Gastroesophageal sphincter (tissue), 3 donors: Measurements from ENCODE around the gene GNG3.

Experiments
- POLR2A ChIP-seq, 2 donors: fragments of 450-650 bp; IDR thresholded peaks; one replicate each; pipeline ENCODE4 v1.6.1; 2017; ENCODE audit warnings: antibody characterized with exemption in 2 of 2, mild to moderate bottlenecking in 2 of 2, moderate library complexity in 1 of 2
- TF ChIP-seq, protein P1 (sequence below), 4 experiments: fragments of 200-600 bp in 2 of 4; fragments of 450-650 bp in 2 of 4; sonication (generic) in 1 of 4; IDR thresholded peaks; one replicate each; pipeline ENCODE4 v1.5.1; 2017 to 2019; ENCODE audit warnings: antibody characterized with exemption in 4 of 4, mild to moderate bottlenecking in 2 of 4, moderate library complexity in 2 of 4

DNA sequence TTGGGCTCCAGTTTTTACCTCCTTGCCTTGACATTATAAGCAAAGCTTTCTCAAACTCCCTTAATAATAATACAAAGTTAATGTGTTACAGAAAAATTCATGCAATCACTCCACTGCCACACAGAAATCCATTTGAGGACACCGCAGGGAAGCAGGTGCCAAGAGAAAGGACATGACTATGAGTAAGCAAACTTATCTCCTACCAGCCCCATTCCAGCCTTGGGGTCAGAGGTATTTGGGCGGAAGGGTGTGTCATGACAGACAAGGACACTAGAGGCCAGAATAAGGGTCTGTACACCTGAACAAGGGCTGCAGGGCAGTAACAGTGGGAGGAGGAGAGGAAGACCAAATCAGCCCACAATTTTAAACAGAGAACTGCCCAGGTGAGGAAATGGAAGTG, 5.9 kb downstream of the GNG3 start:
- TF ChIP-seq, protein P1, sequence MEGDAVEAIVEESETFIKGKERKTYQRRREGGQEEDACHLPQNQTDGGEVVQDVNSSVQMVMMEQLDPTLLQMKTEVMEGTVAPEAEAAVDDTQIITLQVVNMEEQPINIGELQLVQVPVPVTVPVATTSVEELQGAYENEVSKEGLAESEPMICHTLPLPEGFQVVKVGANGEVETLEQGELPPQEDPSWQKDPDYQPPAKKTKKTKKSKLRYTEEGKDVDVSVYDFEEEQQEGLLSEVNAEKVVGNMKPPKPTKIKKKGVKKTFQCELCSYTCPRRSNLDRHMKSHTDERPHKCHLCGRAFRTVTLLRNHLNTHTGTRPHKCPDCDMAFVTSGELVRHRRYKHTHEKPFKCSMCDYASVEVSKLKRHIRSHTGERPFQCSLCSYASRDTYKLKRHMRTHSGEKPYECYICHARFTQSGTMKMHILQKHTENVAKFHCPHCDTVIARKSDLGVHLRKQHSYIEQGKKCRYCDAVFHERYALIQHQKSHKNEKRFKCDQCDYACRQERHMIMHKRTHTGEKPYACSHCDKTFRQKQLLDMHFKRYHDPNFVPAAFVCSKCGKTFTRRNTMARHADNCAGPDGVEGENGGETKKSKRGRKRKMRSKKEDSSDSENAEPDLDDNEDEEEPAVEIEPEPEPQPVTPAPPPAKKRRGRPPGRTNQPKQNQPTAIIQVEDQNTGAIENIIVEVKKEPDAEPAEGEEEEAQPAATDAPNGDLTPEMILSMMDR (IDR thresholded peaks at IDR 0.05) = no peak
- TF ChIP-seq POLR2A (IDR thresholded peaks at IDR 0.05) = no peak
